T-helper 22 cell (primary cell): ENCODE data around the gene VRK1.

Source experiments
- DNase-seq: peaks from one replicate; pipeline ENCODE4 v3.0.0-alpha.2; 2020; ENCODE audit warnings: low read depth

The VRK1 gene

DNA sequence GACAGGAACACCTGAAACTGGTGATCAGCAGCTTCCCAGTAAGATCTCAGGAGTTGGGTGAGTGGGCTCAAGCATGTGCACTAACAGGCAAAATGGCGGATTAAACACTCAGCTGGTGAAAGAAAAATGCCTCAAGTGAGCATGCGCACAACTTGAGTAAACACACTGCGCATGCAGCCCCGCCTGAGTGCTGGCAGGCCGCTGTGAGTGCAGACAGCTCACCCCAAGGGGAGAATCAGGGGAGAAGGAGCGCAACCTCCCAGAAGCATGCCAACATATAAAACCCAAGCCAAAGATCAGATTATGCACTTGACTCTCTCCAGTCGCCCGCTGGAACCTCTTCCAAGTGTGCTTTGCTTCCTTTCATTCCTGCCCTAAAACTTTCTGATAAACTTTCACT lies 125.8 kb downstream of the VRK1 start:
- no peak for DNase-seq

- no peak for DNase-seq
Measured at GRCh38 chr14:96925422-96925821, 128.2 kb downstream of the VRK1 start.

DNA sequence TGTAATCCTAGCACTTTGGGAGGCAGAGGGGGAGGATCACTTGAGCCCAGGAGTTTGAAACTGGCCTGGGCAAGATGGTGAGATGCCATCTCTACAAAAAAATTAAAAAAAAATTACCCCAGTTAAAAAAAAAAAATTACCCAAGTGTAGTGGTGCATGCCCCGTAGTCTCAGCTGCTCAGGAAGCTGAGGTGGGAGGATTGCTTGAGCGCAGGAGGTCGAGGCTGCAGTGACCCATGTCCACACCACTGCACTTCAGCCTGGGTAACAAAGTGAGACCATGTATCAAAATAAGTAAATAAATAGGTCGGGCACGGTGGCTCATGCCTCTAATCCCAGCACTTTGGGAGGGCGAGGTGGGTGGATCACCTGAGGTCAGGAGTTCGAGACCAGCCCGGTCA lies 128.8 kb downstream of the VRK1 start:
- no peak for DNase-seq

- no peak for DNase-seq
Measured at GRCh38 chr14:96928779-96929380, 131.7 kb downstream of the VRK1 start.

DNA sequence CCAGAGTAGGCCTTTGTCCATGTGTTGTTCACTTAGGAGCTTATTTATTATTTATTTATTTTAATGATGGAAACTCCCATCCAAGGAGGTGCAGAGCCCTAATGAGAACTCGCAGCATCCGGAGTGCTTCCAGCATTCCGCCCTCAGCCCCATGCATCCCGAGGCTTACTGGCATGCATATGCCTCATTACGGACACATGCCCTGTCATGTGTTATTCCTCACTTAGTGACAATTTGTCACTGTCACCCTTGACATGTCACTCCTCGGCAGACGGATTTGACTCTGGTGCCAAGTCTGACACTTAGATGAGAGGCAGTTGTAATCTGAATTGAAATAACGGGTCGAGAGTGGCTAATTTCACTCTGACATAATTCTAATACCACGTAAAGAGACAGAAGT lies 132.8 kb downstream of the VRK1 start:
- no peak for DNase-seq

DNA sequence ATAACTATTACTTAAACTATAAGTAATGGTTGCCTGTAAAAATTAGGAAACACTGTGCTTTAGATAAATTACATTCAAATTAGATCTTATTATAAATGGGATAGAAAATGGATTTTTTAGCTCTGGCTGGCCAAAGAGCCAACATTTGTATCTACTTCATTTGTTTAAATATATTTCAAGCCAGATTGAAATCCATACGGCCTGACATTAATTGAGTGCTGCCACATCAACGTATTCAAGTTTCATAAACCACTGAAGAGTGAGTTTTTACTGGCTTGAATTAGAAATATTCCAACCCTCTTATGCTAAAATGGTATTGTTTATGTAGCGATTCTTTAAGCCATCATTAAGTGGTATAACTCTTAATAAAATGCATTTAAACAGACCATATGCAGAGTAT lies 133.3 kb downstream of the VRK1 start:
- DNase-seq: no peak
